K562 (cell line): ENCODE data around the gene BAIAP2L2.

Source experiments
- ARID4B ChIP-seq: sonication (generic); formaldehyde crosslinking; IDR thresholded peaks from 2 replicates; pipeline ENCODE4 v1.8.0; 2022; ENCODE audit warnings: mild to moderate bottlenecking, missing genetic modification reagents
- ATF3 ChIP-seq, 2 experiments: fragments of 450-650 bp in 1 of 2; sonication (generic) in 1 of 2; formaldehyde crosslinking in 1 of 2; IDR thresholded peaks in 1 of 2; conservative IDR thresholded peaks in 1 of 2; 2 replicates each; pipeline versions ENCODE4 v1.6.1 to v1.8.1; 2016 to 2023; ENCODE audit warnings: mild to moderate bottlenecking in 2 of 2, moderate library complexity in 2 of 2, inconsistent platforms in 1 of 2, missing genetic modification reagents in 1 of 2
- CHD1 ChIP-seq: fragments of 200-600 bp; sonication (generic); IDR thresholded peaks from one replicate; pipeline ENCODE4 v1.6.1; 2012; ENCODE audit warnings: mild to moderate bottlenecking, moderate library complexity, low read length, inconsistent platforms
- JUN ChIP-seq, 2 experiments: sonication (generic) in 1 of 2; formaldehyde crosslinking in 1 of 2; IDR thresholded peaks; 2 replicates each; pipeline versions ENCODE4 v1.6.1 to v1.8.0; 2012 to 2022; ENCODE audit warnings: borderline replicate concordance in 2 of 2, mild to moderate bottlenecking in 2 of 2, improper control_type of control experiment in 1 of 2, low read depth in 1 of 2, low read length in 1 of 2, missing genetic modification reagents in 1 of 2
- MYC ChIP-seq, 2 experiments: fragments of 250-450 bp in 1 of 2; sonication (Bioruptor Pico) in 1 of 2; IDR thresholded peaks; 2 replicates each; pipeline versions ENCODE4 v1.5.1 to v1.6.1; 2012 to 2021; ENCODE audit warnings: low read depth in 2 of 2, borderline replicate concordance in 1 of 2, improper control_type of control experiment in 1 of 2, low read length in 1 of 2, mild to moderate bottlenecking in 1 of 2, moderate library complexity in 1 of 2
- NFE2L1 ChIP-seq: fragments of 450-650 bp; IDR thresholded peaks from 2 replicates; pipeline ENCODE4 v1.6.1; 2016; ENCODE audit warnings: missing genetic modification characterization, low read depth, mild to moderate bottlenecking, missing compliant biosample characterization, moderate library complexity, borderline replicate concordance
- PHF8 ChIP-seq: fragments of 200-600 bp; sonication (generic); IDR thresholded peaks from 2 replicates; pipeline ENCODE4 v1.6.1; 2012; ENCODE audit warnings: mixed run types, mild to moderate bottlenecking, inconsistent platforms, low read length, moderate library complexity, borderline replicate concordance
- POLR2A ChIP-seq: fragments of 450-650 bp; conservative IDR thresholded peaks from 2 replicates; pipeline ENCODE4 v1.6.1; 2016
- SPI1 ChIP-seq: IDR thresholded peaks from 2 replicates; pipeline ENCODE4 v1.6.1; 2011; ENCODE audit warnings: low read depth, low read length, control low read depth, borderline replicate concordance
- ZBTB49 ChIP-seq: sonication (generic); formaldehyde crosslinking; IDR thresholded peaks from 2 replicates; pipeline ENCODE4 v1.8.0; 2022; ENCODE audit warnings: missing genetic modification reagents, mild to moderate bottlenecking, borderline replicate concordance
- ZNF318 ChIP-seq, 2 experiments: fragments of 450-650 bp; IDR thresholded peaks; 2 replicates each; pipeline ENCODE4 v1.6.1; 2016; ENCODE audit warnings: mild to moderate bottlenecking in 2 of 2, borderline replicate concordance in 1 of 2, low read depth in 1 of 2, moderate library complexity in 1 of 2
- TF ChIP-seq, protein P1 (sequence below), 3 experiments: IDR thresholded peaks in 2 of 3; conservative IDR thresholded peaks in 1 of 3; 2 replicates each; pipeline ENCODE4 v1.5.1; 2011 to 2012; ENCODE audit warnings: low read length in 3 of 3, mild to moderate bottlenecking in 3 of 3, control low read depth in 2 of 3, improper control_type of control experiment in 1 of 3, inconsistent platforms in 1 of 3, low read depth in 1 of 3, mixed read lengths in 1 of 3, moderate library complexity in 1 of 3; ENCODE audit not compliant: insufficient read depth in 2 of 3

DNA sequence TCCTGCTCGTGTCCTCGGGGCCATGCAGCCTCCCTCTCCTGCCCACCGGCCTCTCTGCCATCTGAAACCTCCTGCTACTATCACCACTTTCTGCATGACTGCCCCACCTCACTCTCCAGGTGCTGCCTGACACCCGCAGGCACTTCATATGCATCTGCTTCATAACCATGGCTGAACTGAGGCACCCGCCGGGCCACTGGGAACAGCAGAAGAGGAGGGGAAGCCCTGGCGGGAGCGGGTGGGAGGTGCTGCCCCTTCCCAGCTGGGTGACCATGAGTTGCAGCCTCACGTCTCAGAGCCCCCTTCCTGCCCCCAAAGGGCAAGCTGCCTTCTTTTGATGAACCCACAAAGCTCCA lies 75.0 kb downstream of the BAIAP2L2 start:
- TF ChIP-seq ZNF318 (IDR thresholded peaks at IDR 0.05; ENCODE audit: borderline replicate concordance in 1 of 2, low read depth in 1 of 2), result no peak
- no peak for TF ChIP-seq POLR2A
- no peak for TF ChIP-seq NFE2L1 (tag)
- no peak for TF ChIP-seq JUN (IDR thresholded peaks at IDR 0.05; ENCODE audit: borderline replicate concordance, low read depth, low read length)
- no peak for TF ChIP-seq JUN (CRISPR knock-in tag; IDR thresholded peaks at IDR 0.05; ENCODE audit: borderline replicate concordance)
- TF ChIP-seq PHF8, result no peak
- no peak for TF ChIP-seq SPI1
- no peak for TF ChIP-seq CHD1
- no peak for TF ChIP-seq MYC (IDR thresholded peaks at IDR 0.05; ENCODE audit: low read depth, low read length)
- no peak for TF ChIP-seq MYC (CRISPR knock-in tag; IDR thresholded peaks at IDR 0.05; ENCODE audit: borderline replicate concordance, low read depth)
- TF ChIP-seq ATF3 (IDR thresholded peaks at IDR 0.05), result no peak
- no peak for TF ChIP-seq ATF3 (CRISPR knock-in tag; conservative IDR thresholded peaks at IDR 0.05)
- TF ChIP-seq ZBTB49 (CRISPR knock-in tag), result no peak
- TF ChIP-seq, protein P1, sequence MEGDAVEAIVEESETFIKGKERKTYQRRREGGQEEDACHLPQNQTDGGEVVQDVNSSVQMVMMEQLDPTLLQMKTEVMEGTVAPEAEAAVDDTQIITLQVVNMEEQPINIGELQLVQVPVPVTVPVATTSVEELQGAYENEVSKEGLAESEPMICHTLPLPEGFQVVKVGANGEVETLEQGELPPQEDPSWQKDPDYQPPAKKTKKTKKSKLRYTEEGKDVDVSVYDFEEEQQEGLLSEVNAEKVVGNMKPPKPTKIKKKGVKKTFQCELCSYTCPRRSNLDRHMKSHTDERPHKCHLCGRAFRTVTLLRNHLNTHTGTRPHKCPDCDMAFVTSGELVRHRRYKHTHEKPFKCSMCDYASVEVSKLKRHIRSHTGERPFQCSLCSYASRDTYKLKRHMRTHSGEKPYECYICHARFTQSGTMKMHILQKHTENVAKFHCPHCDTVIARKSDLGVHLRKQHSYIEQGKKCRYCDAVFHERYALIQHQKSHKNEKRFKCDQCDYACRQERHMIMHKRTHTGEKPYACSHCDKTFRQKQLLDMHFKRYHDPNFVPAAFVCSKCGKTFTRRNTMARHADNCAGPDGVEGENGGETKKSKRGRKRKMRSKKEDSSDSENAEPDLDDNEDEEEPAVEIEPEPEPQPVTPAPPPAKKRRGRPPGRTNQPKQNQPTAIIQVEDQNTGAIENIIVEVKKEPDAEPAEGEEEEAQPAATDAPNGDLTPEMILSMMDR (IDR thresholded peaks at IDR 0.05 in 2 of 3, conservative IDR thresholded peaks at IDR 0.05 in 1 of 3; ENCODE audit: insufficient read depth in 2 of 3, low read depth in 1 of 3, low read length in 3 of 3), result no peak
- TF ChIP-seq ARID4B (CRISPR knock-in tag), result no peak
